Omental fat pad (tissue), 4 donors: ENCODE measurements around the gene SLC6A20. TPM values are rescaled to one million over a fixed set of nuclear protein-coding genes. Genes with fewer than 3 reads are reported as not detected.

Experiments used
- ATAC-seq: fragments of 150-250 bp; one replicate; pipeline ENCODE4 v1.9.1; 2016; ENCODE audit warnings: mild to moderate bottlenecking, moderate library complexity; ENCODE audit not compliant: low FRiP score
- DNase-seq: peaks from one replicate; pipeline ENCODE4 v3.0.0-alpha.2; 2019; ENCODE audit warnings: low spot score
- total RNA-seq, 4 donors: library from RNA; depleted of rRNA; stranded (reverse); fragments of >200 nt; gene quantifications; one replicate each; pipeline ENCODE4 v1.1.0, GENCODE V29; 2016
- TF ChIP-seq, protein P1 (sequence below), 3 donors: fragments of 450-650 bp; IDR thresholded peaks; one replicate each; pipeline ENCODE4 v1.5.1; 2016 to 2017; ENCODE audit warnings: antibody characterized with exemption in 3 of 3, mild to moderate bottlenecking in 3 of 3, moderate library complexity in 2 of 3

SLC6A20 gene
- total RNA-seq, 4 donors from 2014 or later, result 0.09 to 0.72 (median 0.38) TPM; not detected in 1

DNA sequence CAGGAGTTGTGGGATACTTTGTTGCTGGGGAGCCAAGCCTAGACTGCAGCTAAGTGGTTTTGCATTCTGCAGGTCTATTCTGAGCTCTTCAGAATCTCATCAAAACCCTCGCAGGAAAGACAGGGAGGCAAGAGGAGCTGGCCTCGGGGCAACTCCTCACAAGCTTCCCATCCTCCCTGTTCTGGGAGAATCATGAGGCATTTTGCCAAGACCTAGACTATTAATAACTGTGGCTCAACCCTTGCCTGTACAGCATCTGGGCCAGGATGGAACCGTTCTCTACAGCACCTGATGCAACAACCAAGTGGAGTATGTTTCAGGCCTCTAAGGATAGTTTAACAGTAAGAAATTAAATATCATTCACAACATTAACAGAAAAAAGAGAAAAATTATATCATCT, 20.2 kb upstream of the SLC6A20 start:
- TF ChIP-seq, protein P1, sequence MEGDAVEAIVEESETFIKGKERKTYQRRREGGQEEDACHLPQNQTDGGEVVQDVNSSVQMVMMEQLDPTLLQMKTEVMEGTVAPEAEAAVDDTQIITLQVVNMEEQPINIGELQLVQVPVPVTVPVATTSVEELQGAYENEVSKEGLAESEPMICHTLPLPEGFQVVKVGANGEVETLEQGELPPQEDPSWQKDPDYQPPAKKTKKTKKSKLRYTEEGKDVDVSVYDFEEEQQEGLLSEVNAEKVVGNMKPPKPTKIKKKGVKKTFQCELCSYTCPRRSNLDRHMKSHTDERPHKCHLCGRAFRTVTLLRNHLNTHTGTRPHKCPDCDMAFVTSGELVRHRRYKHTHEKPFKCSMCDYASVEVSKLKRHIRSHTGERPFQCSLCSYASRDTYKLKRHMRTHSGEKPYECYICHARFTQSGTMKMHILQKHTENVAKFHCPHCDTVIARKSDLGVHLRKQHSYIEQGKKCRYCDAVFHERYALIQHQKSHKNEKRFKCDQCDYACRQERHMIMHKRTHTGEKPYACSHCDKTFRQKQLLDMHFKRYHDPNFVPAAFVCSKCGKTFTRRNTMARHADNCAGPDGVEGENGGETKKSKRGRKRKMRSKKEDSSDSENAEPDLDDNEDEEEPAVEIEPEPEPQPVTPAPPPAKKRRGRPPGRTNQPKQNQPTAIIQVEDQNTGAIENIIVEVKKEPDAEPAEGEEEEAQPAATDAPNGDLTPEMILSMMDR (IDR thresholded peaks at IDR 0.05), result no peak
- peak; percentile 80 for ATAC-seq
- DNase-seq, result no peak

DNA sequence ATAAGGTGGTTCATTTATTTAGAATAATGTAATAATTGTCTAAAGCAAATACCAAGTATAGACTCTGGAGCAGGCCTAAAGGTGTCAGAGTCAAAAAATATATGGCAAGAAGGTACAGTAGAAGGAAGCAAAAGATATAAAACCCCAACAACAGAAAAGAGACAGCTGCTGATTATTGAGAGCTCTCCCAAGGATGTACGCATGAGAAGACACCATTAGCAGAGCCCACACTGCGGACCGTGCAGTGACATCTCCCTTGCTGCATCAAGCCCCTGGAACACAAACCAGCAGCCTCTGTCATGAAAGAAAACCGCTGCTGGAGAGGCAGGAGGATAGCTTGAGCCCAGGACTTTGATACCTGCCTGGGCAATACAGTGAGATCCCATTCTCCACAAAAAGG, 18.0 kb upstream of the SLC6A20 start:
- TF ChIP-seq, protein P1 (IDR thresholded peaks at IDR 0.05), result no peak
- ATAC-seq (no peak), DNase-seq (no peak)

DNA sequence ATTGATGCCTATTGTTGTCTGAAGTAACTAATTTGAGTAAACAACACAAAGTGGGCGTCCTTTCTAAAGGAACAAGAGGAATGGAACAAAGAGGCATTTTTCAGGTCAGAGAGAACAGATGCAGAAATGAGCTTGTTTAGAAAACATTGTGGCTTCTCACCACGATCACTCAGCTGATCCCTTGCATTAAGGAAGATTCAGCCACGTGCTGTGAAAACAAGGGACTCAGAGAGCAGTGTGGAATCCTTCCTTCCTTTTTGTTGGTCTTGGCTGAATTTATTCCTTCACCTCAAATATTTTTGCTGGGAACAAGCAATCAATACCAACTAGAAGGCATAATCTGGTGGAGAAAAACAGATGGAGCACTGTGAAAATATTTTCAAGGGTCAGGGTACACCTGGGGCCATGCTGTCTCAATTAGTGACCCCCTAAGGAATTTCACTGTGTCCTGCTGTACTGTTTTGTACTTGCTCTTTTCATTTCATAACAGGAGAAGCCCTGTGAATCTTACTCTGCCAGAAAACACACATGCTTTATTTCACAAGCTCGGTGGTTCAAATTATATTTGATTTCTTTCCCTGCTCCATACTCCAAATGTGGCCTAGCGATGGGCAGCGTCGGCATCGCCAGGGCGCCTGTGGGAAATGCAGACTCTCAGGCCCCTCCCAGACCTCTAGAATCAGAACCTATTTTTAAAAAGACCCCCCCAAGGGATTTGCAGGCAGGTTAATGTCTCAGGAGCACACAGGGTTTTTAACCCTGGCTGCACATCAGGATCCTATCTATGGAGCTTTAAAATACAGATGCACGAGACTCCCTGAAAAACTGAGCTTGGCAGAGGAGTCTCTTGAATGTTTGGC, 11.6 kb upstream of the SLC6A20 start:
- DNase-seq, result no peak
- TF ChIP-seq, protein P1 (IDR thresholded peaks at IDR 0.05), result no peak
- no peak for ATAC-seq

DNA sequence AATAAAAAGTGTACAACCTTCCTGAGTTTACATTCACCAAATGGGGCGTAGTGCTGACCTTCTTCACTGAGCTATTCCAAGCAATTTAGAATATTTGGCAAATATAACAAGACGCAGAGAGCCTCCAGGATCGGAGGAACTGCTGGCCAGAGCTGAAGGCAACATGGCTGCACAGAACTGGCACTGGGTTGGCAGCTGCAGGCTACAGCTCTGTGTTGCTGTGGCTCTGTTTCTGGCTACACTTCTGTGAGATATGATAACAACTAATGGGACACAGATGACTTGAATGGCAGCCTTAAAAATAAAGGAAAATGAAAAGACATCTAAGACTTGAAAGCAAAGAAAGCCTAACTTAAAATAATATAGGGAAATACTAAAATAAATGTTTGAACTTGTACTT, 10.8 kb upstream of the SLC6A20 start:
- TF ChIP-seq, protein P1 (IDR thresholded peaks at IDR 0.05), result no peak
- DNase-seq, result no peak
- ATAC-seq, result no peak

DNA sequence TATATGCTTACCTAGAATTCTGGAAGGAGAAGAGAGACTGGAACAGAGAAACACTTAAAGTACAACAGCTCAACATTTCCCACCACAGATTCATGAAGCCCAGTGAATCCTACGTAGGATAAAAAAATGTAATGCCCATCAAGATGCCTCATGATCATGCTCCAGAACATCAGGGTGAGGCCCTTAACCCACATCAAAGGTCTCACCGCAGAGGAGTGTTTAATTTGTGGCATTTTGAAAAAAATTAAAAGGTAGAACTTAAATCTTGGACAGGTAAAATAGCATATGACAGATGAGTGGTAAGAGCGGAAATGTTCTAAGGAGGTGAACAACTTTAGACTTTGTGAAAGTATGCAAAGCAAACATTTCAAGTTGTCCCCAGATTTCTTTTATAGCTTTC, 9.7 kb upstream of the SLC6A20 start:
- no peak for ATAC-seq
- TF ChIP-seq, protein P1 (IDR thresholded peaks at IDR 0.05), result no peak
- no peak for DNase-seq

DNA sequence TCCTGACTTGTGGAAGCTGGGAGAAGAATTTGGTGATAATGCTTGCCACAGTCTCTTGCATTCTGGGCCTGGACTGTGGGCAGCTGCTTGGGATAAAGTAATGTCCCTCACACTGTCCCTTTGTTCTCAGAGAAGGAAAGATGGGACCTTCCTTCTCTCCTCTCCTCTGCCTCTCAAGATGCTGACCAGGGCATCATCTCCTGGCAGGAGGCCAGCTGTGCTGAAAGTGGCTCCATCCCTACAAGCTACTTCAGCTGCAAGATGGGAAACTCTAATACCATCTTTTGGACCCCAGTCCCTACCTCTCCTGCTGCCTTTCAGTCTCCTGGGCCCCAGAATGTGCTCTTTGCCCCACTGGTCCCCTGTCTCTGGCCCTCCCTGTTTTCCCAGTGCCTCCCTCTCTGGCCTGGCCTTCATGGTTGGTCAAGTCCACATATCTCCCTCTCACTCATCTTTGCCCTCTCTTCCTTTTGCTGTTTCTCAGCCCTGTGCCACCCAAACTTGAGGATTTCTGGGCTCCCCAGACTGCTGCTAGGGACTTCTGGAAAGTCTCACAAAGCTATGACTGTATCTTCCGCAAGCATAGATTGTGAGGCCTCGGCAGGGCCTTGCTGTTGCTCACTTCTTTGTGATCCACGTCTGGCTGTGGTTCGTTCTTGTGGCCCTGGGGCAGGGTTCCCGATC, 7.1 kb upstream of the SLC6A20 start:
- TF ChIP-seq, protein P1 (IDR thresholded peaks at IDR 0.05), result no peak
- ATAC-seq (no peak), DNase-seq (no peak)
